Breast epithelium (tissue), 3 donors: ENCODE measurements around the gene ANKRD11.

Experiments
- CTCF ChIP-seq, 3 donors: fragments of 450-650 bp; IDR thresholded peaks; one replicate each; pipeline ENCODE4 v1.5.1; 2016 to 2017; ENCODE audit warnings: antibody characterized with exemption in 3 of 3, mild to moderate bottlenecking in 3 of 3, moderate library complexity in 3 of 3
- POLR2A ChIP-seq: fragments of 450-650 bp; IDR thresholded peaks from one replicate; pipeline ENCODE4 v1.6.1; 2016; ENCODE audit warnings: antibody characterized with exemption, mild to moderate bottlenecking, moderate library complexity

- no peak for TF ChIP-seq POLR2A
- TF ChIP-seq CTCF (IDR thresholded peaks at IDR 0.05): no peak
These were observed 39.8 kb downstream of the ANKRD11 start for GRCh38 chr16:89450537-89450936.
